ENCODE data around the gene ECSCR. TPM values are rescaled to one million over a fixed set of nuclear protein-coding genes. Genes with fewer than 3 reads are reported as not detected.

Gene ECSCR
- total RNA-seq, 1 donor from 2014 or later, result not detected

GRCh38 chr5:139415869-139416268 is 46.7 kb downstream of the ECSCR start:
- H3K79me2 ChIP-seq (ENCODE audit: low read depth), result no peaks in the 10 kb centered on the region
- H3K4me3 ChIP-seq, result no peak overlapping the region
- H2AFZ ChIP-seq (replicated peaks), result no peak overlapping the region
- no peaks in the 10 kb centered on the region for H3K9me3 Mint-ChIP-seq
- no peaks in the 10 kb centered on the region for H4K20me1 ChIP-seq (ENCODE audit: low read depth)
- H3F3A ChIP-seq (ENCODE audit: low read depth), result peaks cover 37% of the 10 kb centered on the region
- H3K27ac Mint-ChIP-seq, result peak overlapping the region; percentile 72
- TF ChIP-seq EZH2 (IDR thresholded peaks at IDR 0.05), result no peak
- TF ChIP-seq CTCF (IDR thresholded peaks at IDR 0.05), result no peak
- no peak for TF ChIP-seq EZH2phosphoT487 (IDR thresholded peaks at IDR 0.05)
- H3K4me1 ChIP-seq, result peaks cover 28% of the 10 kb centered on the region
- H3K4me2 ChIP-seq, result no peak overlapping the region
- peaks cover 10% of the 10 kb centered on the region for H3K36me3 Mint-ChIP-seq
- no peaks in the 10 kb centered on the region for H3K9me3 ChIP-seq (ENCODE audit: low read depth)
- no peak overlapping the region for H3K9ac ChIP-seq
- H3K27ac ChIP-seq, result no peak overlapping the region
- no peak overlapping the region for H3K4me3 Mint-ChIP-seq
- H3K27me3 ChIP-seq, result no peaks in the 10 kb centered on the region
- DNase-seq (ENCODE audit: low spot score), result no peak
- H3K36me3 ChIP-seq, result no peaks in the 10 kb centered on the region
- H3K27me3 Mint-ChIP-seq (ENCODE audit: insufficient read depth, low read depth), result no peaks in the 10 kb centered on the region
- peaks cover 22% of the 10 kb centered on the region for H3K4me1 Mint-ChIP-seq

DNA sequence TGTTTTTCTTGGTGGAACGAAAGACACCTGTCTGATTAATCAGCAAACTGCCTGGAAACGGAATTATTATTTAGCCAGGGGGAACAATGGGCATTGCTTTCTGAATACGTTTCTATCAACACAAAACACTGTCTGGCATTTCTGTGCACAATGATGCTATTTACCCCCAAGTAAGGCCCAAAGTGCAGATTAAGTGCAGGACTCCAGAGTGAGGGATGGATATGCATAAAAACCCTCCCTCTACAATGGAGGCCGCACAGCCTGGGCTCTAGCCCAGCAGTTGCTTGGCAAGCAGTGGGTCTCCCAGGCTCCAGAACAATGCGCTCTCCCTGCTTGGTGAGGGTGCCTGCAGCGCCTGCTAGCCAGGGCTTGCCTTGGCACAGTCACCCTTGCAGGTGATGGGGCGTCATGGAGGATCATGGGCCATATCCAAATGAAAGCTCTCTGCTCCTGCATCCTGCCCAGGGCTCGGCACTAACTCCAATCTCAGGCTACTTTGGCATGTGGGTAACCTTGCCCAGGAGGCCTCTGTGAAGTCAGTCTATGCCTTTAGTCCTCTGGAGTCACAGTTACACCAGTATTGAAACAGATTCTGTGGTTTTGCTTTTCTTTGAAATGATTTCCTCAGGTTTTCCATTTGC is 47.2 kb downstream of the ECSCR start:
- no peak overlapping the region for H3K27ac ChIP-seq
- no peak overlapping the region for H3K4me3 ChIP-seq
- H3K9me3 Mint-ChIP-seq, result no peaks in the 10 kb centered on the region
- H3K27ac Mint-ChIP-seq, result no peak overlapping the region
- no peak overlapping the region for H3K4me2 ChIP-seq
- peaks cover 33% of the 10 kb centered on the region for H3F3A ChIP-seq (ENCODE audit: low read depth)
- no peak for TF ChIP-seq EZH2 (IDR thresholded peaks at IDR 0.05)
- no peak for TF ChIP-seq CTCF (IDR thresholded peaks at IDR 0.05)
- no peak for TF ChIP-seq EZH2phosphoT487 (IDR thresholded peaks at IDR 0.05)
- no peak overlapping the region for H3K4me3 Mint-ChIP-seq
- H3K27me3 Mint-ChIP-seq (ENCODE audit: insufficient read depth, low read depth), result no peaks in the 10 kb centered on the region
- no peak overlapping the region for H3K9ac ChIP-seq
- H3K4me1 ChIP-seq, result peaks cover 22% of the 10 kb centered on the region
- no peaks in the 10 kb centered on the region for H4K20me1 ChIP-seq (ENCODE audit: low read depth)
- DNase-seq (ENCODE audit: low spot score), result no peak
- H3K36me3 Mint-ChIP-seq, result peaks cover 10% of the 10 kb centered on the region
- no peak overlapping the region for H2AFZ ChIP-seq (replicated peaks)
- peaks cover 18% of the 10 kb centered on the region for H3K4me1 Mint-ChIP-seq
- no peaks in the 10 kb centered on the region for H3K36me3 ChIP-seq
- no peaks in the 10 kb centered on the region for H3K79me2 ChIP-seq (ENCODE audit: low read depth)
- no peaks in the 10 kb centered on the region for H3K9me3 ChIP-seq (ENCODE audit: low read depth)
- no peaks in the 10 kb centered on the region for H3K27me3 ChIP-seq

DNA sequence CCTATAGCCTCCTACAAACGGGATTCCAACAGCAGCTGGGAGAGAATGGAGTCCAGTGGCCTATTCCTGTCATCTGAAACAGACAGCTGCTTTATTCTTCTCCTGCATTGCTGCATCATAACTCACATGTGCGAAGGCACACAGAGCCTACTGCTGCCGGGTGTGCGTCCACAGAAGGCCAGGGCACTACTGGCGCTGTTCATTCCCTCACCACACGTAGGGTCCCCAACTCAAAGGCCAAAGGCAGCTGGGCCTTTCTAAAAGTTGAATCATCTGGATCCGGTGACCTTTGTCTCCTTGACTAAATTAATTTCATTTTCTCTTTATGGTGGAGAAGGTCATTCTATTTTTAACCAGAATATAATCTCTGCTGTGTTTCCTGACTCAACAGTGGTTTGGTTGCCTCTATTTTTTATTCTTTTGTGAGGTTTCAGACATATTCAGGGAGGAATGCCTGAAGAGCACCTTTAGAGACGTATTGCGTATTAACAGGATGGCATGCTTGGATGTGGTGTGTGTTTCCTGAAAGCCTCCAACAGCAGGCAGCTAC is 47.9 kb downstream of the ECSCR start:
- H3K4me3 ChIP-seq, result no peak overlapping the region
- H3F3A ChIP-seq (ENCODE audit: low read depth), result peaks cover 26% of the 10 kb centered on the region
- H3K27ac ChIP-seq, result no peak overlapping the region
- no peaks in the 10 kb centered on the region for H3K36me3 ChIP-seq
- no peaks in the 10 kb centered on the region for H3K9me3 ChIP-seq (ENCODE audit: low read depth)
- H2AFZ ChIP-seq (replicated peaks), result no peak overlapping the region
- H3K9ac ChIP-seq, result no peak overlapping the region
- Mint-ChIP-seq H3K27me3 (ENCODE audit: insufficient read depth, low read depth) (no peaks in the 10 kb centered on the region), H3K4me3 (no peak overlapping the region), H3K27ac (no peak overlapping the region), H3K36me3 (peaks cover 10% of the 10 kb centered on the region), H3K9me3 (no peaks in the 10 kb centered on the region), H3K4me1 (peaks cover 11% of the 10 kb centered on the region)
- no peaks in the 10 kb centered on the region for H3K27me3 ChIP-seq
- H3K4me1 ChIP-seq, result peaks cover 16% of the 10 kb centered on the region
- no peak overlapping the region for H3K4me2 ChIP-seq
- H4K20me1 ChIP-seq (ENCODE audit: low read depth), result no peaks in the 10 kb centered on the region
- no peaks in the 10 kb centered on the region for H3K79me2 ChIP-seq (ENCODE audit: low read depth)
- no peak for DNase-seq (ENCODE audit: low spot score)
- no peak for TF ChIP-seq EZH2 (IDR thresholded peaks at IDR 0.05)
- no peak for TF ChIP-seq CTCF (IDR thresholded peaks at IDR 0.05)
- no peak for TF ChIP-seq EZH2phosphoT487 (IDR thresholded peaks at IDR 0.05)

Measured in neural progenitor cell (in vitro differentiated cells).